GM18519 (cell line): ENCODE measurements around the gene MAPK1.
"Not testable (repeated sequence)": the region's sequence is repeated elsewhere in the genome, so short reads cannot be mapped to it uniquely, and the experiment has no call there.

Source experiments
- ATAC-seq: cut with Tn5 transposase; IDR thresholded peaks from one replicate; pipeline ENCODE4 v1.9.1; 2021; ENCODE audit warnings: mild to moderate bottlenecking, moderate library complexity; ENCODE audit not compliant: unreplicated experiment, low FRiP score

Gene MAPK1

DNA sequence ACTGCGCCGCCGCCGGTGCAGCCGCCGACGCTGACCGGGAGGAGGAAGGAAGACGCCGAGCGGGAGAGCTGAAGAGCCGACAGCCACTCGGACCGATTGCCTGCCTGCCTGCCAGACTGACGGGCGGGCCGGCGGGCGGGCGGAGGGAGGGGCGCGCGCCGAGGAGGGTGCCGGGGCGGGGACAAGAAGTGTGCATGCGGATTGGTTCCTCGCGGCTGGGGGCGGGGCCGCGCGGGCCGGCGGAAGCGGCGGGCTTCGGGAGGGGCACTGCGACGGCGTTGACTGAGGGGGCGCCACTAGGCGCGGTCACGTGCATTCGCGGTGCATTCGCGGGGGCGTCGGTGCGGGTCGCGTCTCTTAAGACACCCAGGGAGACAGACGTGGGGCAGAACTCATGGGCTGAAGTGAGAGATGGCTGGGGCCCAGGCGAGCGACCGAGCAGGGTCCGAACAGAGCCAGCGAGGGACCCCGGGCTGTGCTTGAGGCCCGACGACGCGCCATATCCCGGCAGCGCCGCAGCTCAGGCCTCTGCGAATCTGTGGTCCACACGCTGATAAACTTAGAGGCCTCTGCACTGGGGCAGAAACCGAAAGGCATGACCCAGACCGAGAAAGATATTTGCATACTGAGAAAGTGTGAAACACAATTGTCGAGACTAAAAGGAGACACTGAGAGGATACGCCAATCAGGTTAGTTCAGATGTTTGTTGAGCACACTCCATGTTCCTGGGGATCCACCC lies at the start of gene MAPK1:
Gene MAPK1, minus strand, starts transcription at position 118 of the 739 bp plus-strand sequence. CDS start 205 bp downstream, outside the sequence.
- ATAC-seq, result peak; percentile 68

DNA sequence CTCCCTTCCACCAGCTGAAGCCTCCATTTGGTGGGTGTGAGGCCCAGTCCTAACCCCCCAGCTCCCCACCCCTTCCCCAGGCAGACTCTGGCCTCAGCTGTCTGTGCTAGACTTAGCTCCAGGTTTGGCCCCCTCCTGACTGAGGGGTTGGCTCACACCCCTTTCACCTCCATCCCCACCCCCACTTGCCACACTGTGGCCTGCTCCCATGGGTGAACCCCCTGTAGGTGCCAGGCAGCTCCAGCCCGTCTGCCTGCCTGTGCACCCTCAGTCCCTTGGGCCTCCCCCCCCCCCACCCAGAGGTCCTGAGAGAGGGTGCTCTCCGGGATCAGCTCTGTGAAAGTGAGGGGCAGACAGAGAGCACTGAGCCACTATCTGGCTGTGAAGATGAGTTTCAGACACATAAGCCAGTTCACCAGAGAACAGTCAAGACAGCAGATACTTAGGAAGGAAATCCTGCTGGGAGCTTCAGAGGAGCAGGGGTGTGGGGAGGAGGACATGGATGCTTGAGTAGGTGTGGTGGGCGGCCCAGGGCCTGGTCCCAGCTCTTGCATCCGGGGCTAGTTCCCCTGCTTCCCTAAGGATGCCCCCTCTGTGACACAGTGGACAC lies 49.0 kb upstream of the MAPK1 start:
- ATAC-seq, result no peak

DNA sequence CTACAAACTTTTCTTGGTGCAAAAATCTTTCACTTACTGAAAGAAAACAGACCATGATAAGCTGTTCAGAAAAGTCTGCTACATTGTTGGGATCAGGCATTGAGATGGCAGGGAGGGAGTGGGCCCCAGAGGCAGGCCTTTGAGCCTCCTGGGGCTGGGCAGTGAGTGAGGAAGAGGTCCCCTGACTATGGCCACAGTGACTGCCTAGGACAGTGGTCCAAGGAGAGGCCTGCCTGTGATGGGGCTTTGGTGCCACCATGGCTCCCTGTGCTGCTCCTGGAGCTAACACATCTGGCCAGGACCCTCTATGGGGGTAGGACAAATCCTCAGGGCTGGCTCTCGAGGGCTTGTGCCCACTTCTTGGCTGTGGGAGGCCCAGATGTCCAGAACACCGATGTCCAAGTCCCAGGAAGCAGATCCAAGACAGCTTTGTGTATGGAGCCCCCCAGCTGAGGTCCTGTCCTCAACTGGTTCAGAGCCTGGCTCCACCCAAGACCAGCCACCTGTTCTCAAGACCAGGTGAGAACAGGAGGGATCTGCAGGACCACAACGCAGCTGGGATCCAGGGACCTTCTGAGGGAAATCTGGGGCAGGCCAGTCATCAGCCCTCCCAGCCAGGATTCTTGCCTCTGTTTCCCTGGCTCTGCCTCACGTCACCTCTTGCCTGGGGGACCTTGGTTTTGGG lies 48.3 kb upstream of the MAPK1 start:
- ATAC-seq, result no peak

DNA sequence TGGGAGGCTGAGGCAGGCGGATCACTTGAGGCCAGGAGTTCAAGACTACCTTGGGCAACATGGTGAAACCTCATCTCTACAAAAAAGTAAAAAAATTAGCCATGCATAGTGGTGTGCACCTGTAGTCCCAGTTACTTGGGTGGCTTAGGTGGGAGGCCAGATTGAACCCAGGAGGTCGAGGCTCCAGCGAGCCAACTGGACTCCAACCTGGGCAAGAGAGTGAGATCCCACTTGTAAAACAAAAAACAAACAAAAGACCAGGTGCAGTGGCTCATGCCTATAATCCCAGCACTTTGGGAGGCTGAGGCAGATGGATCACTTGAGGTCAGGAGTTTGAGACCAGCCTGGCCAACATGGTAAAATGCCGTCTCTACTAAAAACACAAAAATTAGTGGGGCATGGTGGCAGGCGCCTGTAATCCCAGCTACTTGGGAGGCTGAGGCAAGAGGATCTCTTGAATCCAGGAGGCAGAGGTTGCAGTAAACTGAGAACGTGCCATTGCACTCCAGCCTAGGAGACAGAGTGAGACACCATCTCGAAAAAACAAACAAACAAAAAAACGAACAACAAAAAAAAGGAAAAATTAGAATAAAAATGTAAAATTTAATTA lies 46.7 kb upstream of the MAPK1 start:
- not testable (repeated sequence) for ATAC-seq

DNA sequence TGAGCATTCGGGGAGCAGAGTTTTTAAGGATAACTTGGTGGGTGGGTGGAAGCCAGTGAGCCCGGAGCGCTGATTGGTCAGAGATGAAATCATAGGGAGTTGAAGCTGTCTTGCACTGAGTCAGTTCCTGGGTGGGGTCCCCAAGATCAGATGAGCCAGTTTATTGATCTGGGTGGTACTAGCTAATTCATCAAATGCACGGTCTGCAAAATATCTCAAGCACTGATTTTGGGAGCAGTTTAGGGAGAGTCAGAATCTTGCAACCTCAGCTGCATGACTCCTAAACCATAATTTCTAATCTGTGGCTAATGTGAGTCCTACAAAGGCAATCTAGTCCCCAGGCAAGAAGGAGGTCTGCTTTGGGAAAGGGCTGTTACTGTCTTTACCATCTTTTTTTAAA lies 42.9 kb upstream of the MAPK1 start:
- ATAC-seq, result not testable (repeated sequence)

DNA sequence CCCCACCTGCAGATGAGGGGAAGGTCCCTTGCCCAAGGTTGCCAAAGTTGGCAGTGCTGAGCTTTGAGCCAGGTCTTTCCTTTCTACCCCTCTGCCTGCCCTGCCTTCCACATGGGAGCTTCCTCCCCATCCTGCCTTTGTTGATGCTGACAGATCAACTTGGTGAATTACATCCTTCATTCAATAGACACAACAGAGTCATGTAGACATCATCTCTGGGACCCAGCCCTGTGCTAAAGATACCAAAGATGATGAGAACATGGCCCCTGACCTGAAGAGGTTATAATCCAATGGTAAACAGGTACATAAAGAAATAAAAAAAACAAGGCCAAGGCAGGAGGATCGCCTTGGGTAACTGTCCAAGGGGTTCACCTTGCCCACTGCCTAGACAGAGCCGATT lies 42.4 kb upstream of the MAPK1 start:
- ATAC-seq, result no peak

DNA sequence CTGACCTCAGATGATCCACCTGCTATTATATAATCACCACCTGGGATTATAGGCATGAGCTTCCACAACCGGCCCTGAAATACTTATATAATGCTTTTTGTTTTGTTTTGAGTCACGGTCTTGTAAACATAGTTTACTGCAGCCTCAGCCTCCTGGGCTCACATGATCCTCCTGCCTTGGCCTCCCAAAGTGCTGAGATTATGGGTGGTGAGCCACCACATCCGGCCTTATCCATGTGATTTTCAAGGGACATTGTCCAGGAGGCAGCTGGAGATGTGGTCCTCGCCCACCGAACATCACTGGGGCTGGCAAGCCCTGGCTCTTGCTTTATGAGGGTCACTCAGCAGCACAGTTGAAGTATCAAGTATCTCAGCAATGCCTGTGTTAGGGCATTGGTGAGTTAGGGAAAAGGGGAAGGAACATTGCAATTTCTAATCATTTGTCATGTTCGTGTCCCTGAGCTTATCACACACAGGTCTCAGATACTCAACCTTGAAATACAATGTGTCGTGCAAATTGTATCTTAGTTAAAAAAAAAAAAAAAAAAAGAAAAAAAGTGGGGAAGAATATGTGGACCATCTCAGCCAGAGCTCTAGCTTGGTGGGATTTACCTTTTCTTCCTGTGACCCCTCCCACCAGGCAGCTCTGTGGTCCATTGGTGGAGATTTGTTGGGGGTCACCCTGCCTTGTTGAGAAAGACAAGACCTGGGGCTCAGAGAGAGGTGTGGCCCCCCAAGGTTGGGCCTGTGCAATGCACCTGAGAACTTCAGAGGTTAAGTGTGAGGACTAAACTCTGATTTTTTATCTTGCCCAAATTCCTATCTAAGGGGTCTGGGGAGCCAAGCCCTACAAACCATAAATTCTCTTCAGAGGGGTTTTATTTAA lies 40.4 kb upstream of the MAPK1 start:
- no peak for ATAC-seq

DNA sequence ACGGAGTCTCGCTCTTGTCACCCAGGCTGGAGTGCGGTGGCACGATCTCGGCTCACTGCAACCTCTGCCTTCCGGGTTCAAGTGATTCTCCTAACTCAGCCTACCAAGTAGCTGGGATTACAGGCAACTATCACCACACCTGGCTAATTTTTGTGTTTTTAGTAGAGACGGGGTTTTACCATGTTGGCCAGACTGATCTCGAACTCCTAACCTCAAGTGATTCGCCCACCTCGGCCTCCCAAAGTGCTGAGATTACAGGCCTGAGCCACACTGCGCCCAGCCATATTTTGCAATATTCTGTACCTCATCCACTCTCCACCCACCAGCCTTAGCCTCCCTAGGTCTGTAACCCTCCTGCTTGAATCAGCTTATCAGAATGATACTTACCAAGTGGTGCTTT lies 37.8 kb upstream of the MAPK1 start:
- not testable (repeated sequence) for ATAC-seq

DNA sequence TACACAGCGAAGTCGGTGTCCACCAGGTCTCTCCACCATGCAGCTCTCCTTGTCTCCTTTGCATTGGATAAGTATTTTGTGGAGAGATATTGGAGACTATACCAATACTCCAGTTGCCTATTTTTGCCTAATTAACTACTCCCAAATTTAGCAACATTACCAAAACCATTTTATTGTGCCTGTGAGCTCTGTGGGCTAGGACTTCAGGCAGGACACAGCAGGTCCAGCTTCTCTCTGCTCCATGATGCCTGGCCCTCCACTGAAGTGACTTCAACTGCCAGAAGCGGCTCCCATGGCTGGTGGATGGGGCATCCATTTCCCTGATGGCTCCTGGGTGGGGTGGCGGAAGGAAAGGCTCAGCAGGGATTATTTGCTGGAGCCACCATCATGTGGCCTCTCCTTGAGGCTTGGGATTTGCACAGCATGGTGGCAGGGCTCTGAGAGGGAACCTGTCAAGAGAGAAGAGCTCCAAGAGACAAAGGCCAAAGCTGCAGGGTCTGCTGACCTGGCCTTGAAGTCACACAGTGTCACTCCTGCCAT lies 36.9 kb upstream of the MAPK1 start:
- ATAC-seq, result no peak

DNA sequence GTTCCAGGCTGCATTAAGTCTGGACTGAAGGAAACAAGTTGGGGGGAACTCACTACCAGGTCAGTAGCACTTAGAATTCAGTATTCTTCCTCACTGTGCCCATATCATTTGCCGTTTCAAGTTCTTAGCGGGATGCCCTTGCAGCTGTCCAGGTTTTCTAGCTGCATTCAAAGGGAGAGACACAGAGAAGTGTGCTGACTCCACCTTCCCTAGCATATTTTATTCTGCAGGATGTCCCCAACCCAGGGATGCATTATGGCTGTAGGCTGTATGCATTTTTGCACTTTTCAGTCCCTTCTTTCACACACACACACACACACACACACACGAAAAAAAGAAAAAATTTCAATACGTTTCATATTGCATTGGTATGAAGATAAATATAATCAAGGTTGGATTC lies 35.8 kb upstream of the MAPK1 start:
- ATAC-seq, result no peak

DNA sequence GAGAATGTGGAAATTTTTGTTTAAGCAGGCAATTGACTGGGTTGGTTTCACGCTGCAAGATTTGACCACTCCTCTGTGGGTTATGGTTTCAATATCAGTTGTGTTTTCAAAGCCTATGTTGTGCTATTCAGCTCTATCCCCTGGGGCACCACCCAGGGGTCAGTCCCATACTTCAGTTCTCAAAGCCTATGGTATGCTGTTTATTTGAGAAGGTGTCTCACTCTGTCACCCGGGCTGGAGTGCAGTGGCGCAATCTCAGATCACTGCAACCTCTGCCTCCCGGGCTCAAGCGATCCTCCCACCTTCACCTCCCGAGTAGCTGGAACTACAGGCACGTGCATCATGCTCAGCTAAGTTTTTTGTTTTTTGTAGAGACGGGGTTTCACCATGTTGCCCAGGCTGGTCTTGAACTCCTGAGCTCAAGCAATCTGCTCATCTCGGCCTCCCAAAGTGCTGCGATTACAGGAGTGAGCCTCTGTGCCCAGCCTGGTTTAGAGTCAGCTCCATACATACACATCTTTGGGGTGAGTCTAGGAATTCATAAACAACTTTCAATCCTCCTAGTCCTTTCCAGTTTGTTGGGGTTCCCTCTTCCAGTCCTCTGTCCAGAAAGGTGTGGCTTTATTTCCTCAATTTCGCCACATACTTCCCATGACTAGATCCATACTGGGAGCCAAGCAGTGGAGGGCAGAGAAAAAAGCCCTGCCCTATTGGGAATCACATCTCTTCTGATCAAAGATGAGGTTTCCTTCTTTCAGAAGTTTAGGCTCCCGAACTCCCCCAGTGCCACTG lies 35.0 kb upstream of the MAPK1 start:
- ATAC-seq, result no peak

DNA sequence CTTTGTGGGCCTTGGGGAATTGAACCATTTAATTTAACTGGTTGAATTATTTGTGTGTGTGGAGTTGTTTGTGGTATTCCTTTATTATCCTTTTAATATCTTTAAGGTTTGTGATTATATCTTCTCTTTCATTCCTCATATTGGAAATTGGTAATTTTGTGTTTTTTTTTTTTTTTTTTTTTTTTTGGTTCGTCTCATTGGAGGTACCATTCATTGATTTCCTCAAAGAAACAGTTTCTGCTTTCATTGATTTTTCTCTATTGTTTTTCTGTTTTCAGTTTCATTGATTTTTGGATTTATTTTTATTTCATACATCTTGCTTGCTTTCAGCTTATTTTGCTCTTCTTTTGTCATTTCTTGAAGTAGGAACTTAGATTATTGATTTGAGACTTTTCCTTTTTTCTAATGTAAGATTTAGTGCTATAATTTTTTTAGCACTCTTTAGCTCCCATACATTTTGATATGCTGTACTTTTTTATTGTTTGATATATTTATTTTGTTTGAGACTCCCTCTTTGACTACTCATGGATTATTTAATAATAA lies 31.0 kb upstream of the MAPK1 start:
- no peak for ATAC-seq

DNA sequence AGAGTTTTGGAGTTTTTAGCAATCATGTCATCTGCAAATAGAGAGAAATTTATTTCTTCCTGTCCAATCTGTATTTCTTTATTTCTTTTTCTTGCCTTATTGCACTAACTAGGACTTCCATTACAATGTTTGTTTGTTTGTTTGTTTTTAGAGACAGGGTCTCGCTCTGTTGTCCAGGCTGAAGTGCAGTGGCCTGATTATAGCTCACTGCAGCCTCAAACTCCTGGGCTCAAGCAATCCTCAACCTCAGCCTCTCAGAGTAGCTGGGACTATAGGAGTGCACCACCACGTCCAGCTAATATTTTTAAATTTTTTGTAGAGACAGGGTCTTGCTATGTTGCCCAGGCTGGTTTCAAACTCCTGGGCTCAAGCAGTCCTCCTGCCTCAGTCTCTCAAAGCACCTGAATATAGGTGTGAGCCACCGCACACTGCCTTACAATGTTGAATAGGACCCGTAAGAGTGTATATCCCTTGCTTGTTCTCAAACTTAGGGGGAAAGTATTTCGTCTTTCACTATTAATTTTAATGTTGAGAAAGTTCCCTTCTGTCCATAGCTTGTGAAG lies 29.6 kb upstream of the MAPK1 start:
- no peak for ATAC-seq

DNA sequence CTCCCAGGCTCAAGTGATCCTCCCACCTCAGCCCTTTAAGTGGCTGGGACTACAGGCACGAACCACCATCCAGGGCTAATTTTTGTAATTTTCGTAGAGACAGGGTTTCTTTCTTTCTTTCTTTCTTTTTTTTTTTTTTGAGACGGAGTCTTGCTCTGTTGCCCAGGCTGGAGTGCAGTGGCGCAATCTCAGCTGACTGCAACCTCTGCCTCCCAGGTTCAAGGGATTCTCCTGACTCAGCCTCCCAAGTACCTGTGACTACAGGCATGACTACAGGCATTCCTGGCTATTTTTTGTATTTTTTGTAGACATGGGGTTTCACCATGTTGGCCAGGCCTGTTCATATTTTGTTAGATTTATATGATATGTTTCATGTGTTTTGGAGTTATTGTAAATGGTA lies 28.8 kb upstream of the MAPK1 start:
- not testable (repeated sequence) for ATAC-seq

DNA sequence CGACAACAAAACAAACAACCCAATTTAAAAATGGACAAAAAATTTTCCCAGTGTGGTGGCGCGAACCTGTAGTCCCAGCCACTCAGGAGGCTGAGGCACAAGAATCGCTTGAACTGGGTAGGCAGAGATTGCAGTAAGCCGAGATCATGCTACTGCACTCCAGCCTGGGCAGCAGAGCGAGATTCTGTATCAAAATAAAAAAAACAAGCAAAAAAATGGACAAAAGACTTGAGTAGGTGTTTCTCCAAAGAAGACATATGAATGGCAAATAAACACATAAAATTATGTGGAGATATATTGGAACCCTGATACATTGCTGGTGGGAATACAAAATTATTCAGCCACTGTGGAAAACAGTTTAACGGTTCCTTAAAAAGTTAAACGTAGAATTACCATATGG lies 27.4 kb upstream of the MAPK1 start:
- ATAC-seq, result no peak

DNA sequence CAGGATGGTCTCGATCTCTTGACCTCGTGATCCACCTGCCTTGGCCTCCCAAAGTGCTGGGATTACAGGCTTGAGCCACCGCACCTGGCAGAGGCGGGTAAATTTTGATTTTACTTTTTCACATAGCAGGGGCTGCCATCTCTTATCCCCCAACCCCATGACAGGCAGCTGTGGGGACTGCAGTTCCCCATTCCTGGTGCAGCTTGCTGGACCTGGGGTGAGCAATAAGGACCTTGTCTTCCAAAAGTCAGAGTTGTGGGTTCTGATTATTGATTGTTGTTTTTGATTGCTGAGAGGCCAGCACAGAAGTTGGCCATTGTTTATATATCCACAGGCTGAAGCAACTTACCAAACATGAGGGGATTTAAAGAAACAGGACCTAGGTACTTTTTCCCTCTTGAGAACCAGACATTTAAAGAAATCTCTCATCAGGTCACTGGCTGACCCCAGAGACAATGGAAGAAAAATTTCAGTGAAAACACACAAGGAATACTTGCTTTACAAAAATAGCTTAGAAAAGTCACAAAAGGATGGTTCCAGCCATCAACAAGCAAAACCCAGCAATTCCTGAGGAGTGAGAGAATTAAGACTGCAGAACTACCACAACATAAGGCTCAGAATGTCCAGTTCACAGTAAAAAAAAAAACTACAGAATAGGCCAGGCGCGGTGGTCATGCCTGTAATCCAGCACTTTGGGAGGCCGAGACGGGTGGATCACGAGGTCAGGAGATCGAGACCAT lies 22.0 kb upstream of the MAPK1 start:
- no peak for ATAC-seq

DNA sequence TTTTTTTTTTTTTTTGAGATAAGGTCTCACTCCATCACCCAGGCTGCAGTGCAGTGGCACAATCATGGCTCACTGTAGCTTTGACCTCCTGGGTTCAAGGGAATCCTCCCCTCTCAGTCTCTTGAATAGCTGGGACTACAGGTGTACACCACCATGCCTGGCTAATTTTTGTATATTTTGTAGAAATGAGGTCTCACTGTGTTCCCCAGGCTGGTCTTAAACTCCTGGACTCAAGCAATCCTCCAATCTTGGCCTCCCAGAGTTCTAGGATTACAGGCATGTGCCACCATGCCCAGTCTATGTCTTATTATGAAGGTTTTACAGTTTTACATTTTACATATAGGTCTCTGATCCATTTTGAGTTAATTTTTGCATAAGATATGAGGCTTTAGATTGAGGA lies 20.4 kb upstream of the MAPK1 start:
- ATAC-seq, result no peak

DNA sequence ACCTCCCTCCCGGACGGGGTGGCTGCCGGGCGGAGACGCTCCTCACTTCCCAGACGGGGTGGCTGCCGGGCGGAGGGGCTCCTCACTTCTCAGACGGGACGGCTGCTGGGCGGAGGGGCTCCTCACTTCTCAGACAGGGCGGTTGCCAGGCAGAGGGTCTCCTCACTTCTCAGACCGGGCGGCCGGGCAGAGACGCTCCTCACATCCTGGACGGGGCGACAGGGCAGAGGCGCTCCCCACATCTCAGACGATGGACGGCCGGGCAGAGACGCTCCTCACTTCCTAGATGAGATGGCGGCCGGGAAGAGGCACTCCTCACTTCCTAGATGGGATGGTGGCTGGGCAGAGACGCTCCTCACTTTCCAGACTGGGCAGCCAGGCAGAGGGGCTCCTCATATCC lies 16.5 kb upstream of the MAPK1 start:
- not testable (repeated sequence) for ATAC-seq
